PC-9 (cell line): ENCODE measurements around the gene MIA.

Experiments
- CTCF ChIP-seq: fragments of 200-600 bp; sonication (generic); conservative IDR thresholded peaks from 2 replicates; pipeline ENCODE4 v1.6.1; 2017; ENCODE audit warnings: mixed run types, antibody characterized with exemption, mild to moderate bottlenecking, moderate library complexity
- EZH2 ChIP-seq: fragments of 200-600 bp; sonication (generic); IDR thresholded peaks from 2 replicates; pipeline ENCODE4 v1.8.0; 2017; ENCODE audit warnings: antibody characterized with exemption, low read depth

GRCh38 chr19:40780582-40780981 is 5.3 kb downstream of the MIA start:
- TF ChIP-seq EZH2 (no peak), CTCF (no peak)
